HCT116 (cell line): ENCODE data around the gene VIPR2. TPM values are rescaled to one million over a fixed set of nuclear protein-coding genes. Genes with fewer than 3 reads are reported as not detected.
"Not testable (repeated sequence)": the region's sequence is repeated elsewhere in the genome, so short reads cannot be mapped to it uniquely, and the experiment has no call there.

Experiments used
- ATAC-seq: fragments of 200-7000 bp; cut with Tn5 transposase; 2 replicates; pipeline ENCODE4 v1.9.1; 2020; ENCODE audit warnings: mild to moderate bottlenecking, moderate library complexity
- BruUV-seq: library from RNA; stranded (reverse); fragments of 400-500 nt; replicated peaks from 2 replicates; lab custom pipeline; 2021; lab: Mats Ljungman, UMichigan
- CTCF ChIA-PET: fragments of 300-600 bp; sonication (Branson Sonifier 250); formaldehyde crosslinking; loops from one replicate; lab custom pipeline; 2021; ENCODE audit warnings: antibody characterized with exemption; lab: Charles Lee
- POLR2A ChIA-PET: fragments of 300-600, 350-600 bp; sonication (Branson Sonifier 250); formaldehyde crosslinking; loops from one replicate; lab custom pipeline; 2021; ENCODE audit warnings: antibody characterized with exemption; lab: Charles Lee
- RAD21 ChIA-PET, 2 experiments: fragments of 300-600 bp; sonication (Branson Sonifier 250); formaldehyde crosslinking; loops; one replicate each; lab custom pipeline; 2023; ENCODE audit warnings: low total read pairs in 2 of 2; ENCODE audit not compliant: uncharacterized antibody in 2 of 2, unreplicated experiment in 2 of 2, low non-redundant PET in 1 of 2; lab: Charles Lee
- DNase-seq: peaks from one replicate; pipeline ENCODE4 v3.0.0-alpha.2; 2010; ENCODE audit warnings: low read depth, low spot score
- H2AFZ ChIP-seq: fragments of 200-600 bp; shearing (Covaris generic), sonication (generic); 2 replicates; pipeline ENCODE4 v1.6.1; 2017; ENCODE audit warnings: low read depth, mixed run types, mixed read lengths, antibody characterized with exemption, low read length; ENCODE audit not compliant: poor library complexity, severe bottlenecking
- H3K27ac ChIP-seq: 2 replicates; pipeline ENCODE4 v1.5.1; 2012; ENCODE audit warnings: low read depth, low read length
- H3K27me3 ChIP-seq: fragments of 200-600 bp; sonication (generic); 2 replicates; pipeline ENCODE4 v1.6.1; 2016; ENCODE audit warnings: mixed run types, low read length, mixed read lengths; ENCODE audit not compliant: insufficient read depth
- H3K36me3 ChIP-seq, 2 experiments: fragments of 200-500 bp in 1 of 2; fragments of 200-600 bp in 1 of 2; sonication (Bioruptor generic) in 1 of 2; sonication (generic) in 1 of 2; 2 replicates each; pipeline versions ENCODE4 v1.5.1 to v1.6.1; 2014 to 2016; ENCODE audit warnings: low read length in 2 of 2, inconsistent platforms in 1 of 2, mixed read lengths in 1 of 2, mixed run types in 1 of 2; ENCODE audit not compliant: insufficient read depth in 2 of 2, control insufficient read depth in 1 of 2
- H3K4me1 ChIP-seq, 2 experiments: fragments of 200-600 bp in 1 of 2; sonication (generic) in 1 of 2; 2 replicates each; pipeline versions ENCODE4 v1.5.1 to v1.6.1; 2012 to 2017; ENCODE audit warnings: low read length in 2 of 2, inconsistent platforms in 1 of 2, mild to moderate bottlenecking in 1 of 2, mixed read lengths in 1 of 2, mixed run types in 1 of 2, moderate library complexity in 1 of 2; ENCODE audit not compliant: insufficient read depth in 2 of 2, control insufficient read depth in 1 of 2
- H3K4me2 ChIP-seq: fragments of 200-600 bp; sonication (generic); 2 replicates; pipeline ENCODE4 v1.6.1; 2017; ENCODE audit warnings: mixed run types, low read length, mixed read lengths
- H3K4me3 ChIP-seq, 2 experiments: fragments of 200-600 bp in 1 of 2; sonication (generic) in 1 of 2; replicated peaks in 1 of 2; 2 replicates each; pipeline ENCODE4 v1.5.1; 2011 to 2016; ENCODE audit warnings: low read length in 2 of 2, control low read depth in 1 of 2, low read depth in 1 of 2, mild to moderate bottlenecking in 1 of 2, mixed read lengths in 1 of 2, mixed run types in 1 of 2
- H3K79me2 ChIP-seq: fragments of 200-600 bp; sonication (generic); 2 replicates; pipeline ENCODE4 v1.6.1; 2017; ENCODE audit warnings: mild to moderate bottlenecking, mixed run types, low read length, moderate library complexity, mixed read lengths; ENCODE audit not compliant: insufficient read depth
- H3K9ac ChIP-seq: fragments of 200-600 bp; sonication (generic); 2 replicates; pipeline ENCODE4 v1.6.1; 2016; ENCODE audit warnings: low read length, mixed read lengths
- H3K9me2 ChIP-seq: fragments of 200-600 bp; sonication (generic), shearing (Covaris generic); 2 replicates; pipeline ENCODE4 v1.6.1; 2017; ENCODE audit warnings: mixed run types, mild to moderate bottlenecking, moderate library complexity; ENCODE audit not compliant: insufficient read depth
- H3K9me3 ChIP-seq, 2 experiments: fragments of 200-500 bp in 1 of 2; fragments of 200-600 bp in 1 of 2; sonication (Bioruptor generic) in 1 of 2; sonication (generic) in 1 of 2; 2 replicates each; pipeline ENCODE4 v1.6.1; 2014 to 2017; ENCODE audit warnings: low read length in 2 of 2, mixed read lengths in 2 of 2, inconsistent platforms in 1 of 2, low read depth in 1 of 2, mild to moderate bottlenecking in 1 of 2, mixed run types in 1 of 2, moderate library complexity in 1 of 2; ENCODE audit not compliant: control insufficient read depth in 1 of 2, insufficient read depth in 1 of 2
- H4K20me1 ChIP-seq: fragments of 200-600 bp; sonication (generic), shearing (Covaris generic); 2 replicates; pipeline ENCODE4 v1.6.1; 2017; ENCODE audit warnings: mixed run types, mild to moderate bottlenecking, moderate library complexity; ENCODE audit not compliant: insufficient read depth
- FOSL1 ChIP-seq: IDR thresholded peaks from 2 replicates; pipeline ENCODE4 v1.6.1; 2012; ENCODE audit warnings: low read depth
- intact Hi-C: fragments of 100-400 bp; cut with micrococcal nuclease; formaldehyde crosslinking; loops from 2 replicates; pipeline ENCODE4 v1.10.0; 2022
- total RNA-seq: library from RNA; stranded (reverse); gene quantifications from one replicate; pipeline ENCODE4 v1.2.1, GENCODE V29; 2021; ENCODE audit not compliant: unreplicated experiment
- TF ChIP-seq, protein P1 (sequence below): IDR thresholded peaks from 2 replicates; pipeline ENCODE4 v1.6.1; 2012

VIPR2 gene
- total RNA-seq, 1 experiment from 2014 or later: 0.10 TPM

DNA sequence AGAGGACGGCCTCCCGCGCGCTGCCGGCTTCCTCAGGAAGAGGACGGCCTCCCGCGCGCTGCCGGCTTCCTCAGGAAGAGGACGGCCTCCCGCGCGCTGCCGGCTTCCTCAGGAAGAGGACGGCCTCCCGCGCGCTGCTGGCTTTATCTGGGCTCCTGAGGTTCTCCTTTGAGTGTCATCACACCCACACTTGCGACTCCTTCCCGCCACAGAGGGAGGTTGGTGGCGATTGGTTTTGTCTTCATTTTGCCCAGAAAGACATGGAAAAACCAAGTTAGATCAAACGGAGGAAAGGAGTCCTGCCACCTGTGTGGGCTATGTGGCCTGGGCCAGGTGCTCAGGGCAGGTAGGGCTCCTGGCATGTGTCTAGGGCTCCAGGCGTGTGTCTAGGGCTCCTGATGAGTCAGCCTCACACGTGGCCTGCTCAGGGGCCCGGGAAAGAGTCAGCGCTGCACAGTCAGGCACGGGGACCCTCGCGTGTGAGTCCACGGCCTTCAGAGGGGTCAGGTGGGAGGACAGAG is 138.0 kb downstream of the VIPR2 start:
- Histone ChIP-seq H3K9me3 (no peaks in the 10 kb centered on the region), H4K20me1 (no peaks in the 10 kb centered on the region), H2AFZ (no peak overlapping the region), H3K4me1 (peaks cover 0 to 4% of the 10 kb centered on the region in 2 experiments; a peak in 1 of 4 replicates), H3K9ac (no peak overlapping the region), H3K36me3 (no peaks in the 10 kb centered on the region), H3K4me3 (no peak overlapping the region), H3K27me3 (0 out of 2 replicates have a peak, but pooled peaks cover 3% of the 10 kb centered on the region), H3K9me2 (no peaks in the 10 kb centered on the region), H3K27ac (no peak overlapping the region), H3K79me2 (no peaks in the 10 kb centered on the region), H3K4me2 (no peak overlapping the region)
- ATAC-seq (no peak), DNase-seq (no peak)
- intact Hi-C loops: no loop called here
- BruUV-seq: no TSS peak
- ChIA-PET CTCF (no interaction called here), RAD21 (no interaction called here), POLR2A (no interaction called here)
- TF ChIP-seq FOSL1: no peak
- TF ChIP-seq, protein P1, sequence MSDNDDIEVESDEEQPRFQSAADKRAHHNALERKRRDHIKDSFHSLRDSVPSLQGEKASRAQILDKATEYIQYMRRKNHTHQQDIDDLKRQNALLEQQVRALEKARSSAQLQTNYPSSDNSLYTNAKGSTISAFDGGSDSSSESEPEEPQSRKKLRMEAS: 0 out of 2 replicates have a peak, but pooled peaks have one; percentile 17

DNA sequence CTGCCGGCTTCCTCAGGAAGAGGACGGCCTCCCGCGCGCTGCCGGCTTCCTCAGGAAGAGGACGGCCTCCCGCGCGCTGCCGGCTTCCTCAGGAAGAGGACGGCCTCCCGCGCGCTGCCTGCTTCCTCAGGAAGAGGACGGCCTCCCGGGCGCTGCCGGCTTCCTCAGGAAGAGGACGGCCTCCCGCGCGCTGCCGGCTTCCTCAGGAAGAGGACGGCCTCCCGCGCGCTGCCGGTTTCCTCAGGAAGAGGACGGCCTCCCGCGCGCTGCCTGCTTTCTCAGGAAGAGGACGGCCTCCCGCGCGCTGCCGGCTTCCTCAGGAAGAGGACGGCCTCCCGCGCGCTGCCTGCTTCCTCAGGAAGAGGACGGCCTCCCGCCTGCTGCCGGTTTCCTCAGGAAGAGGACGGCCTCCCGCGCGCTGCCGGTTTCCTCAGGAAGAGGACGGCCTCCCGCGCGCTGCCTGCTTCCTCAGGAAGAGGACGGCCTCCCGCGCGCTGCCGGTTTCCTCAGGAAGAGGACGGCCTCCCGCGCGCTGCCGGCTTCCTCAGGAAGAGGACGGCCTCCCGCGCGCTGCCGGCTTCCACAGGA is 138.6 kb downstream of the VIPR2 start:
- H3K4me2 ChIP-seq, H3K4me3 ChIP-seq, H4K20me1 ChIP-seq, H3K4me1 ChIP-seq, H3K27me3 ChIP-seq, H3K27ac ChIP-seq, intact Hi-C loops, ATAC-seq, RAD21 ChIA-PET, H3K9ac ChIP-seq, BruUV-seq, POLR2A ChIA-PET, H3K79me2 ChIP-seq, CTCF ChIA-PET, H2AFZ ChIP-seq, H3K9me2 ChIP-seq, DNase-seq, H3K36me3 ChIP-seq, H3K9me3 ChIP-seq: not testable (repeated sequence)
